DND-41 (cell line): ENCODE data around the gene ASIC1.

ENCODE experiments used
- ATAC-seq: fragments of 200-7000 bp; cut with Tn5 transposase; 3 replicates; pipeline ENCODE4 v1.9.1; 2021; ENCODE audit warnings: low read depth; ENCODE audit not compliant: insufficient read depth
- DNase-seq: peaks from one replicate; pipeline ENCODE4 v3.0.0-alpha.2; 2020
- H2AFZ ChIP-seq: 2 replicates; pipeline ENCODE4 v1.6.0; 2012; ENCODE audit warnings: low read depth, low read length
- H3K27ac ChIP-seq: 2 replicates; pipeline ENCODE4 v1.5.1; 2012; ENCODE audit warnings: low read length, inconsistent platforms
- H3K27me3 ChIP-seq: fragments of 200-600 bp; sonication (generic); 2 replicates; pipeline ENCODE4 v1.6.0; 2012; ENCODE audit warnings: low read length, mild to moderate bottlenecking, inconsistent platforms; ENCODE audit not compliant: insufficient read depth, poor library complexity
- H3K36me3 ChIP-seq: 2 replicates; pipeline ENCODE4 v1.5.1; 2012; ENCODE audit warnings: low read length, inconsistent platforms; ENCODE audit not compliant: insufficient read depth
- H3K4me1 ChIP-seq: 2 replicates; pipeline ENCODE4 v1.5.1; 2012; ENCODE audit warnings: mild to moderate bottlenecking, low read length; ENCODE audit not compliant: insufficient read depth
- H3K4me2 ChIP-seq: 2 replicates; pipeline ENCODE4 v1.6.0; 2012; ENCODE audit warnings: mild to moderate bottlenecking, moderate library complexity, low read length, inconsistent platforms; ENCODE audit not compliant: insufficient read depth
- H3K4me3 ChIP-seq, 2 experiments: fragments of 200-600 bp in 1 of 2; shearing (Covaris generic) in 1 of 2; 2 replicates each; pipeline ENCODE4 v1.5.1; 2012 to 2016; ENCODE audit warnings: inconsistent platforms in 2 of 2, low read length in 2 of 2, mild to moderate bottlenecking in 2 of 2, low read depth in 1 of 2, moderate library complexity in 1 of 2
- H3K79me2 ChIP-seq: 2 replicates; pipeline ENCODE4 v1.6.0; 2012; ENCODE audit warnings: low read length, inconsistent platforms; ENCODE audit not compliant: insufficient read depth
- H3K9ac ChIP-seq: 2 replicates; pipeline ENCODE4 v1.6.0; 2012; ENCODE audit warnings: low read depth, mild to moderate bottlenecking, inconsistent platforms, low read length, moderate library complexity
- H3K9me3 ChIP-seq: 2 replicates; pipeline ENCODE4 v1.5.1; 2012; ENCODE audit warnings: low read length, moderate library complexity, mild to moderate bottlenecking, inconsistent platforms; ENCODE audit not compliant: insufficient read depth, severe bottlenecking
- H4K20me1 ChIP-seq: 2 replicates; pipeline ENCODE4 v1.6.0; 2012; ENCODE audit warnings: low read length; ENCODE audit not compliant: insufficient read depth
- CTCF ChIP-seq: IDR thresholded peaks from 2 replicates; pipeline ENCODE4 v1.5.1; 2012; ENCODE audit warnings: borderline replicate concordance, low read length, moderate library complexity, mild to moderate bottlenecking; ENCODE audit not compliant: poor library complexity, severe bottlenecking; ENCODE audit errors: extremely low read depth
- EZH2 ChIP-seq: IDR thresholded peaks from 3 replicates; pipeline ENCODE4 v1.6.1; 2012; ENCODE audit warnings: borderline replicate concordance, low read depth, mild to moderate bottlenecking, moderate library complexity, low read length, inconsistent platforms; ENCODE audit not compliant: severe bottlenecking

Gene ASIC1

GRCh38 chr12:50018968-50019367 is 38.4 kb upstream of the ASIC1 start:
- no peak overlapping the region for H3K4me3 ChIP-seq
- H3K27ac ChIP-seq: no peak overlapping the region
- no peak for TF ChIP-seq EZH2
- TF ChIP-seq CTCF: no peak
- ATAC-seq: no peak
- H3K4me1 ChIP-seq: peaks cover 30% of the 10 kb centered on the region
- H3K36me3 ChIP-seq: peaks cover 61% of the 10 kb centered on the region
- no peaks in the 10 kb centered on the region for H3K27me3 ChIP-seq
- H4K20me1 ChIP-seq: peaks cover 33% of the 10 kb centered on the region
- H2AFZ ChIP-seq: no peak overlapping the region
- H3K4me2 ChIP-seq: no peak overlapping the region; the same call in 1 of the 2 replicates
- H3K9ac ChIP-seq: no peak overlapping the region
- H3K79me2 ChIP-seq: peaks cover 99% of the 10 kb centered on the region
- no peaks in the 10 kb centered on the region for H3K9me3 ChIP-seq
- DNase-seq: no peak

GRCh38 chr12:50019524-50019923 is 37.9 kb upstream of the ASIC1 start:
- no peak overlapping the region for H2AFZ ChIP-seq
- H3K27ac ChIP-seq: no peak overlapping the region
- H3K36me3 ChIP-seq: peaks cover 56% of the 10 kb centered on the region
- H3K27me3 ChIP-seq: no peaks in the 10 kb centered on the region
- peaks cover 35% of the 10 kb centered on the region for H3K4me1 ChIP-seq
- no peak overlapping the region for H3K9ac ChIP-seq
- ATAC-seq: no peak
- no peak for DNase-seq
- no peak overlapping the region; the same call in 1 of the 2 replicates for H3K4me2 ChIP-seq
- TF ChIP-seq EZH2 (no peak), CTCF (no peak)
- no peaks in the 10 kb centered on the region for H3K9me3 ChIP-seq
- no peak overlapping the region for H3K4me3 ChIP-seq
- peaks cover 33% of the 10 kb centered on the region for H4K20me1 ChIP-seq
- peaks cover 99% of the 10 kb centered on the region for H3K79me2 ChIP-seq

- Histone ChIP-seq H3K9me3 (no peaks in the 10 kb centered on the region), H2AFZ (no peak overlapping the region), H3K79me2 (peaks cover 93% of the 10 kb centered on the region), H3K9ac (no peak overlapping the region), H3K4me1 (peaks cover 40% of the 10 kb centered on the region), H3K27me3 (no peaks in the 10 kb centered on the region), H3K4me3 (no peak overlapping the region), H3K27ac (no peak overlapping the region), H3K36me3 (peaks cover 47% of the 10 kb centered on the region), H3K4me2 (peak overlapping the region; percentile 65; the same call in 1 of the 2 replicates), H4K20me1 (peaks cover 28% of the 10 kb centered on the region; the same call in 1 of the 2 replicates)
- ATAC-seq (no peak), DNase-seq (no peak)
- TF ChIP-seq EZH2 (no peak), CTCF (no peak)
These were observed 36.4 kb upstream of the ASIC1 start for GRCh38 chr12:50021031-50021430.

GRCh38 chr12:50022903-50023302 is 34.5 kb upstream of the ASIC1 start:
- DNase-seq (no peak), ATAC-seq (no peak)
- Histone ChIP-seq H3K36me3 (peaks cover 31% of the 10 kb centered on the region), H3K27me3 (no peaks in the 10 kb centered on the region), H3K4me1 (peaks cover 42% of the 10 kb centered on the region), H3K9ac (0 out of 2 replicates have a peak overlapping the region, but pooled peaks have one; percentile 1), H3K27ac (no peak overlapping the region), H2AFZ (no peak overlapping the region), H4K20me1 (peaks cover 16% of the 10 kb centered on the region; the same call in 1 of the 2 replicates), H3K79me2 (peaks cover 74% of the 10 kb centered on the region), H3K4me2 (peak overlapping the region; percentile 65), H3K4me3 (peak overlapping the region in 1 of 2 experiments; percentile 90; a peak in 1 of 4 replicates), H3K9me3 (no peaks in the 10 kb centered on the region)
- no peak for TF ChIP-seq EZH2
- TF ChIP-seq CTCF: no peak
